ENCODE data around the gene BATF3.
A peak's percentile ranks its signal among the peaks of the same experiment; 100 is the strongest.

Gene BATF3

GRCh38 chr1:212699625-212700222, at the start of gene BATF3:
Gene BATF3, minus strand, starts transcription at chr1:212699840. Its CDS starts 78 bp downstream, at chr1:212699762.
- TF ChIP-seq CTCF (IDR thresholded peaks at IDR 0.05; ENCODE audit: low read depth, low read length), result no peak
- TF ChIP-seq EZH2phosphoT487 (IDR thresholded peaks at IDR 0.05; ENCODE audit: low read depth), result no peak
- Histone ChIP-seq H3K79me2 (ENCODE audit: low read length) (peaks cover 20% of the 10 kb centered on the region), H4K20me1 (ENCODE audit: insufficient read depth, low read length) (no peaks in the 10 kb centered on the region), H3K4me2 (ENCODE audit: low read length) (peak within 1 kb of the TSS; percentile 91), H3K36me3 (replicated peaks; ENCODE audit: low read depth, low read length) (peaks cover 10% of the 10 kb centered on the region), H3K9me3 (ENCODE audit: insufficient read depth, low read length) (no peaks in the 10 kb centered on the region), H3K4me1 (ENCODE audit: low read length) (peaks cover 29% of the 10 kb centered on the region), H3K4me3 (ENCODE audit: low read length) (peak within 1 kb of the TSS; percentile 95), H3K9ac (ENCODE audit: low read length) (peak within 1 kb of the TSS; percentile 73), H2AFZ (ENCODE audit: low read depth, low read length) (peak within 1 kb of the TSS; percentile 88), H3K27ac (ENCODE audit: low read length) (peak within 1 kb of the TSS; percentile 42), H3K27me3 (ENCODE audit: low read depth, low read length) (peaks cover 15% of the 10 kb centered on the region)

GRCh38 chr1:212746546-212746945, 46.9 kb upstream of the BATF3 start:
- no peaks in the 10 kb centered on the region for H3K27me3 ChIP-seq (ENCODE audit: low read depth, low read length)
- no peak overlapping the region for H3K4me2 ChIP-seq (ENCODE audit: low read length)
- no peak overlapping the region for H3K27ac ChIP-seq (ENCODE audit: low read length)
- peaks cover 5% of the 10 kb centered on the region; the same call in 1 of the 2 replicates for H4K20me1 ChIP-seq (ENCODE audit: insufficient read depth, low read length)
- peaks cover 34% of the 10 kb centered on the region for H3K4me1 ChIP-seq (ENCODE audit: low read length)
- no peak overlapping the region for H3K9ac ChIP-seq (ENCODE audit: low read length)
- no peak overlapping the region for H2AFZ ChIP-seq (ENCODE audit: low read depth, low read length)
- peaks cover 52% of the 10 kb centered on the region for H3K79me2 ChIP-seq (ENCODE audit: low read length)
- TF ChIP-seq EZH2phosphoT487 (IDR thresholded peaks at IDR 0.05; ENCODE audit: low read depth), result no peak
- no peak for TF ChIP-seq CTCF (IDR thresholded peaks at IDR 0.05; ENCODE audit: low read depth, low read length)
- H3K9me3 ChIP-seq (ENCODE audit: insufficient read depth, low read length), result no peaks in the 10 kb centered on the region
- H3K4me3 ChIP-seq (ENCODE audit: low read length), result no peak overlapping the region
- peaks cover 28% of the 10 kb centered on the region for H3K36me3 ChIP-seq (replicated peaks; ENCODE audit: low read depth, low read length)

- Histone ChIP-seq H2AFZ (ENCODE audit: low read depth, low read length) (no peak overlapping the region), H3K27ac (ENCODE audit: low read length) (no peak overlapping the region), H3K9me3 (ENCODE audit: insufficient read depth, low read length) (no peaks in the 10 kb centered on the region), H3K4me2 (ENCODE audit: low read length) (no peak overlapping the region), H3K36me3 (replicated peaks; ENCODE audit: low read depth, low read length) (peaks cover 34% of the 10 kb centered on the region), H3K9ac (ENCODE audit: low read length) (no peak overlapping the region), H3K27me3 (ENCODE audit: low read depth, low read length) (no peaks in the 10 kb centered on the region), H4K20me1 (ENCODE audit: insufficient read depth, low read length) (peaks cover 5% of the 10 kb centered on the region; the same call in 1 of the 2 replicates), H3K79me2 (ENCODE audit: low read length) (peaks cover 57% of the 10 kb centered on the region), H3K4me1 (ENCODE audit: low read length) (peaks cover 22% of the 10 kb centered on the region), H3K4me3 (ENCODE audit: low read length) (no peak overlapping the region)
- TF ChIP-seq CTCF (IDR thresholded peaks at IDR 0.05; ENCODE audit: low read depth, low read length), result no peak
- TF ChIP-seq EZH2phosphoT487 (IDR thresholded peaks at IDR 0.05; ENCODE audit: low read depth), result no peak
These were observed 45.7 kb upstream of the BATF3 start for GRCh38 chr1:212745303-212745702.

GRCh38 chr1:212743901-212744475, 44.3 kb upstream of the BATF3 start:
- peaks cover 9% of the 10 kb centered on the region; the same call in 1 of the 2 replicates for H3K4me1 ChIP-seq (ENCODE audit: low read length)
- H2AFZ ChIP-seq (ENCODE audit: low read depth, low read length), result no peak overlapping the region
- no peaks in the 10 kb centered on the region for H3K9me3 ChIP-seq (ENCODE audit: insufficient read depth, low read length)
- no peak overlapping the region for H3K4me3 ChIP-seq (ENCODE audit: low read length)
- H3K27me3 ChIP-seq (ENCODE audit: low read depth, low read length), result no peaks in the 10 kb centered on the region
- H3K27ac ChIP-seq (ENCODE audit: low read length), result no peak overlapping the region
- H4K20me1 ChIP-seq (ENCODE audit: insufficient read depth, low read length), result 0 out of 2 replicates have a peak, but pooled peaks cover 2% of the 10 kb centered on the region
- H3K79me2 ChIP-seq (ENCODE audit: low read length), result peaks cover 54% of the 10 kb centered on the region
- H3K36me3 ChIP-seq (replicated peaks; ENCODE audit: low read depth, low read length), result peaks cover 35% of the 10 kb centered on the region
- TF ChIP-seq CTCF (IDR thresholded peaks at IDR 0.05; ENCODE audit: low read depth, low read length) (no peak), EZH2phosphoT487 (IDR thresholded peaks at IDR 0.05; ENCODE audit: low read depth) (no peak)
- no peak overlapping the region for H3K9ac ChIP-seq (ENCODE audit: low read length)
- H3K4me2 ChIP-seq (ENCODE audit: low read length), result no peak overlapping the region
